ENCODE measurements around the gene CRAT. TPM values are rescaled to one million over a fixed set of nuclear protein-coding genes. Genes with fewer than 3 reads are reported as not detected.
"Not testable (repeated sequence)": the region's sequence is repeated elsewhere in the genome, so short reads cannot be mapped to it uniquely, and the experiment has no call there.

Gene CRAT
- total RNA-seq, 4 donors from 2014 or later = 59.6 to 91.2 (median 67.5) TPM

DNA sequence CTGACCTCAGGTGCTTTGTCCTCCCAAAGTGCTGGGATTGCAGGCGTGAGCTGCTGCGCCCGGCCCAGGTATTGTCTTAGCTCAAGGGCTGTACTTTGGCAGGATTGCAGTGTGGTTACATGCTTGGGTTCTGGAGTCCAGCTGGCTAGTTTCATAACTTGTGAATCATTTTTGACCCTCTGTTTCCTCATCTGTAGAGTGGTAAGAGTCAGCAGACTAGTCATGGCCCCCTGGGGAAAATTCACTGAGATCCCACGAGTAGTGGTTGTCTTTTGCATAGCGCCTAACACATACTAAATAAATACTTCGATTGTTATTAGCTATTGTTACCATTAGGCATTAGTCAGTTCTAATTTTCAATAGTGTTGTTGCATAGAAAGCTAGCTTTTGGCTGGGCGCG is 14.9 kb upstream of the CRAT start:
- 82 to 88% methylated on average over 4 to 5 of the region's 8 CpGs for WGBS, 2 donors (ENCODE audit: low coverage in 1 of 2)
- Histone ChIP-seq H3K4me1 (no peaks in the 10 kb centered on the region), H3K27me3 (no peaks in the 10 kb centered on the region), H3K27ac (no peak overlapping the region), H3K9me3 (no peaks in the 10 kb centered on the region), H3K4me3 (no peak overlapping the region), H3K36me3 (peaks cover 0 to 90% of the 10 kb centered on the region in 2 donors)
- no peak for TF ChIP-seq EP300 (IDR thresholded peaks at IDR 0.05)
- TF ChIP-seq POLR2AphosphoS5 (IDR thresholded peaks at IDR 0.05) = no peak
- no peak for TF ChIP-seq POLR2A (IDR thresholded peaks at IDR 0.05)
- TF ChIP-seq, protein P1, sequence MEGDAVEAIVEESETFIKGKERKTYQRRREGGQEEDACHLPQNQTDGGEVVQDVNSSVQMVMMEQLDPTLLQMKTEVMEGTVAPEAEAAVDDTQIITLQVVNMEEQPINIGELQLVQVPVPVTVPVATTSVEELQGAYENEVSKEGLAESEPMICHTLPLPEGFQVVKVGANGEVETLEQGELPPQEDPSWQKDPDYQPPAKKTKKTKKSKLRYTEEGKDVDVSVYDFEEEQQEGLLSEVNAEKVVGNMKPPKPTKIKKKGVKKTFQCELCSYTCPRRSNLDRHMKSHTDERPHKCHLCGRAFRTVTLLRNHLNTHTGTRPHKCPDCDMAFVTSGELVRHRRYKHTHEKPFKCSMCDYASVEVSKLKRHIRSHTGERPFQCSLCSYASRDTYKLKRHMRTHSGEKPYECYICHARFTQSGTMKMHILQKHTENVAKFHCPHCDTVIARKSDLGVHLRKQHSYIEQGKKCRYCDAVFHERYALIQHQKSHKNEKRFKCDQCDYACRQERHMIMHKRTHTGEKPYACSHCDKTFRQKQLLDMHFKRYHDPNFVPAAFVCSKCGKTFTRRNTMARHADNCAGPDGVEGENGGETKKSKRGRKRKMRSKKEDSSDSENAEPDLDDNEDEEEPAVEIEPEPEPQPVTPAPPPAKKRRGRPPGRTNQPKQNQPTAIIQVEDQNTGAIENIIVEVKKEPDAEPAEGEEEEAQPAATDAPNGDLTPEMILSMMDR (IDR thresholded peaks at IDR 0.05) = no peak
- peak; percentile 56 for ATAC-seq

DNA sequence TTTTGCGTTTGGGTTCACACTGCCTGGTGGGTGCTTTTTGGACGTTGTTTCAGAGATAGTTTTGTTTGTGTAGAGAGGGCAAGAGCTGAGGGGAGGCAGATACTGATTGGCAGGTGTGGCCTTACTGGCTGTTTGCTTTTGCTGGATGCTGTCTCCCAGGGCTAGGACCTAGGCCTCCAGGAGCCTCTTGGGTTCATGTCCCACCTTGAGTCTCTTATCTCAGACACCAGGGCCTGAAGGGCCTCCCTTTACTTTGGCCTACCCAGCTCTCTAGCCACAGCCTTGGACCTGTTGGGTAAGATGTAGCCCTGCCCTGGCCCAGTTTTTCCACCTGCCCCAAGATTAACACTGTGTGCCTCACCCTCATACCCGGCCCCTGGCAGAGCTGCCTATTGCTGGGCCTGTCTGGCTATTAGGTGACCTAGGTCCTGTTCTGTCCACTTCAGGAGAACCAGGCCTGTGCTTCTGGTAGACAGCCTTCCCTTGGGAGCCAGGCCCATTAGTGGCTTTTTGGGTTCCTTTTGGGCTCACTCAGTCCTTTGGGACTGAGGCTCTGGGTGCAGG is 14.0 kb upstream of the CRAT start:
- H3K36me3 ChIP-seq = peaks cover 0 to 83% of the 10 kb centered on the region in 2 donors
- no peaks in the 10 kb centered on the region for H3K27me3 ChIP-seq
- no peak for ATAC-seq
- H3K4me3 ChIP-seq = no peak overlapping the region
- H3K4me1 ChIP-seq = no peaks in the 10 kb centered on the region
- no peak overlapping the region for H3K27ac ChIP-seq
- TF ChIP-seq POLR2AphosphoS5 (IDR thresholded peaks at IDR 0.05) (no peak), POLR2A (IDR thresholded peaks at IDR 0.05) (no peak), EP300 (IDR thresholded peaks at IDR 0.05) (no peak)
- TF ChIP-seq, protein P1 (IDR thresholded peaks at IDR 0.05) = no peak
- WGBS, 2 donors (ENCODE audit: low coverage in 1 of 2) = 59 to 72% methylated on average over 2 to 3 of the region's 3 CpGs
- H3K9me3 ChIP-seq = no peaks in the 10 kb centered on the region

DNA sequence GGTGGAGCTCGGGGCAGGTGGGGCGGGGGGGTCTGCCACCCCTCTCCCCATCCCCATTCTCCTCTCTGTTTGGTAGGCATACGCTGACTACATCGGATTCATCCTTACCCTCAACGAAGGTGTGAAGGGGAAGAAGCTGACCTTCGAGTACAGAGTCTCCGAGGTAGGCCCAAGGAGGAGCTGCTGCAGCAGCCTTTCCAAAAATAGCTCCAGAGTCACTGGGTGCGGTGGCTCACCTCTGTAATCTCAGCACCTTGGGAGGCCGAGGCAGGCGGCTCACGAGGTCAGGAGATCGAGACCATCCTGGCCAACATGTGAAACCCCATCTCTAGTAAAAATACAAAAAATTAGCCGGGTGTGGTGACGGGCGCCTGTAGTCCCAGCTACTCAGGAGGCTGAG is 12.4 kb upstream of the CRAT start:
- peaks cover 0 to 70% of the 10 kb centered on the region in 2 donors for H3K36me3 ChIP-seq
- H3K4me3 ChIP-seq, ATAC-seq, H3K4me1 ChIP-seq, H3K27ac ChIP-seq, H3K9me3 ChIP-seq, H3K27me3 ChIP-seq: not testable (repeated sequence)
- WGBS, 2 donors (ENCODE audit: low coverage in 1 of 2) = 91 to 95% methylated on average over 4 to 6 of the region's 15 CpGs

DNA sequence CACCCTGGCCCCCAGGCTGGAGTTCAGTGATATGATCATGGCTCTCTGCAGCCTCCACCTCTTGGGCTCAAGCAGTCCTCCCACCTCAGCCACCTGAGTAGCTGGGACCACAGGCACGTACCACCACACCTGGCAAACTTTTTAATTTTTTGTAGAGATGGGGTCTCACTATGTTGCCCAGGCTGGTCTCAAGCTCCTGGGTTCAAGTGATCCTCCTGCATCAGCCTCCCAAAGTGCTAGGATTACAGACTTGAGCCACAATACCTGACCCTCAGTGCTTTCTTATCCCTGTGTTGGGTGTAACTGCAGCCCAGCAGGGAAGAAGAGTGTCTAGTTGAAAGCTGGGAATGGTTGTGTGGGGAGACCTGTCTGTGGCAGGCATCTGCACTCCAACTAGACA is 11.5 kb upstream of the CRAT start:
- Histone ChIP-seq H3K36me3 (peaks cover 0 to 61% of the 10 kb centered on the region in 2 donors), H3K4me3 (no peak overlapping the region), H3K27ac (no peak overlapping the region), H3K4me1 (no peaks in the 10 kb centered on the region), H3K27me3 (no peaks in the 10 kb centered on the region), H3K9me3 (no peaks in the 10 kb centered on the region)
- no peak for ATAC-seq
- TF ChIP-seq EP300 (IDR thresholded peaks at IDR 0.05) (no peak), POLR2A (IDR thresholded peaks at IDR 0.05) (no peak), POLR2AphosphoS5 (IDR thresholded peaks at IDR 0.05) (no peak)
- TF ChIP-seq, protein P1 (IDR thresholded peaks at IDR 0.05) = no peak
- no CpG with 5 or more reads among the region's 1 CpG for WGBS, 2 donors (ENCODE audit: low coverage in 1 of 2)

DNA sequence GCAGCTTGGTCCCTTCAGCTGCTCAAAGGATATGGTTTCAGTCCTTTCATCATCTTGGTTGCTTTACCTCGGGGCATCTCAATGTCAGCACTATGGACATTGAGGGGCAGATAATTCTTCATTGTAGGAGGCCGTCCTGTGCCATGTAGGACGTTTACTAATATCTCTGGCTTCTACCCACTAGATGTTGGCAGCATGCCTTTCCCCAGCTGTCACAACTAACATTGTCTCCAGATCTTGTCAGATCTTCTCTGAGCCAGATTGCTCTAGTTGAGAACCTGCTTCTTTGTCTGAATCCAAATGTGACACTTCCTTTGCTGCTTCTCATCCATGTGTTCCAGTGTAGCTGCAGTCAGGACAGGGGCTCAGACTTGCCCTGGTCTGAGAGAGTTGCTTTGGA is 10.9 kb upstream of the CRAT start:
- no peak for TF ChIP-seq POLR2AphosphoS5 (IDR thresholded peaks at IDR 0.05)
- TF ChIP-seq, protein P1 (IDR thresholded peaks at IDR 0.05) = no peak
- TF ChIP-seq POLR2A (IDR thresholded peaks at IDR 0.05) = no peak
- TF ChIP-seq EP300 (IDR thresholded peaks at IDR 0.05) = no peak
- no peak overlapping the region for H3K4me3 ChIP-seq
- WGBS, 2 donors (ENCODE audit: low coverage in 1 of 2) = 29 to 70% methylated on average over 3 of the region's 3 CpGs
- H3K27me3 ChIP-seq = no peaks in the 10 kb centered on the region
- H3K4me1 ChIP-seq = no peaks in the 10 kb centered on the region
- ATAC-seq = no peak
- peaks cover 0 to 56% of the 10 kb centered on the region in 2 donors for H3K36me3 ChIP-seq
- H3K27ac ChIP-seq = no peak overlapping the region
- H3K9me3 ChIP-seq = no peaks in the 10 kb centered on the region
